ENCODE measurements around the gene PPFIA4.
A peak's percentile ranks its signal among the peaks of the same experiment; 100 is the strongest.

PPFIA4 gene

DNA sequence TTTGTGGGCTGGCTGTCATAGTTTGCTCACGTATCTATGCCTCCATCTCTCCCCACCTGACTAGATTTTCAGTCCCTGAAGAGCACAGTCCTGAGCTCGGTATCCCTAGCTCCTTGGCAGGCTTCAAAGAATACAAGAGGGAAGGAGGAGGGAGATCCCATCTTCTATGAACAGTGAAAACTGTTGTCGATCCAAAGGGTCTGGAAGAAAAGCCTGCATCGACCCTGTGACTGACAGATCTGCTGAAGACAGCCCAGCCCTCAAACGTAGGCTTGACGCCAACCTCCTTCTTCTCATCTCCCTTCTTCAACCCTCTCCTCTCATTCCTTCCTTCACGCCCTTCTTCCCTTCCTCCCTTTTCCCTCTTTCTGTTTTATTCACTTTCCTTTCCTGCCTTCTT is 87.9 kb downstream of the PPFIA4 start:
- no peak overlapping the region for H2BK15ac ChIP-seq (ENCODE audit: low read length)
- DNase-seq (ENCODE audit: low spot score), result no peak
- no peak overlapping the region for H4K91ac ChIP-seq (ENCODE audit: low read depth, low read length, poor library complexity)
- no peak overlapping the region for H3K14ac ChIP-seq (ENCODE audit: low read length)
- no peaks in the 10 kb centered on the region for H3K79me1 ChIP-seq (ENCODE audit: low read depth, low read length)
- no peak overlapping the region for H3K4me2 ChIP-seq (ENCODE audit: insufficient read depth, low read length, poor library complexity, severe bottlenecking)
- no peak overlapping the region for H3K23ac ChIP-seq (ENCODE audit: low read depth, low read length, poor library complexity)
- H4K8ac ChIP-seq (ENCODE audit: low read depth, low read length), result no peak overlapping the region
- H3K9ac ChIP-seq (ENCODE audit: low read depth, low read length, poor library complexity), result no peak overlapping the region
- WGBS, 2 donors (ENCODE audit: extremely low coverage in 2 of 2, insufficient read length in 2 of 2, insufficient replicate concordance in 1 of 2), result 92% methylated on average over 1 of the region's 7 CpGs; no CpG with 5 or more reads in 1 of the 2 donors
- no peak overlapping the region for H3K4me3 ChIP-seq (ENCODE audit: low read length in 2 of 2)
- peaks cover 0 to 2% of the 10 kb centered on the region in 2 donors for H3K4me1 ChIP-seq (ENCODE audit: control insufficient read depth in 2 of 2, insufficient read depth in 1 of 2, low read depth in 1 of 2, low read length in 2 of 2)
- H3K4ac ChIP-seq (ENCODE audit: low read length), result no peak overlapping the region
- no peak overlapping the region for H2BK12ac ChIP-seq (ENCODE audit: low read length)
- H2BK120ac ChIP-seq (ENCODE audit: low read depth, low read length), result no peak overlapping the region
- no peak overlapping the region for H2AK5ac ChIP-seq (ENCODE audit: low read depth, low read length)
- no peak overlapping the region for H3K27ac ChIP-seq (replicated peaks; ENCODE audit: low read length)
- peaks cover 0 to 53% (median 5%) of the 10 kb centered on the region in 3 experiments for H3K27me3 ChIP-seq (ENCODE audit: control insufficient read depth in 3 of 3, insufficient read depth in 3 of 3, low read depth in 1 of 3, low read length in 3 of 3)
- H3K9me3 ChIP-seq (replicated peaks in 1 of 2; ENCODE audit: control insufficient read depth in 2 of 2, insufficient read depth in 1 of 2, low read depth in 1 of 2, low read length in 2 of 2), result no peaks in the 10 kb centered on the region
- H2BK5ac ChIP-seq (ENCODE audit: low read length), result no peak overlapping the region
- no peak overlapping the region for H3K18ac ChIP-seq (ENCODE audit: low read length)
- no peak overlapping the region for H2AFZ ChIP-seq (ENCODE audit: low read length)
- no peaks in the 10 kb centered on the region for H3K36me3 ChIP-seq (replicated peaks in 1 of 2; ENCODE audit: control insufficient read depth in 2 of 2, insufficient read depth in 2 of 2, low read length in 2 of 2)

DNA sequence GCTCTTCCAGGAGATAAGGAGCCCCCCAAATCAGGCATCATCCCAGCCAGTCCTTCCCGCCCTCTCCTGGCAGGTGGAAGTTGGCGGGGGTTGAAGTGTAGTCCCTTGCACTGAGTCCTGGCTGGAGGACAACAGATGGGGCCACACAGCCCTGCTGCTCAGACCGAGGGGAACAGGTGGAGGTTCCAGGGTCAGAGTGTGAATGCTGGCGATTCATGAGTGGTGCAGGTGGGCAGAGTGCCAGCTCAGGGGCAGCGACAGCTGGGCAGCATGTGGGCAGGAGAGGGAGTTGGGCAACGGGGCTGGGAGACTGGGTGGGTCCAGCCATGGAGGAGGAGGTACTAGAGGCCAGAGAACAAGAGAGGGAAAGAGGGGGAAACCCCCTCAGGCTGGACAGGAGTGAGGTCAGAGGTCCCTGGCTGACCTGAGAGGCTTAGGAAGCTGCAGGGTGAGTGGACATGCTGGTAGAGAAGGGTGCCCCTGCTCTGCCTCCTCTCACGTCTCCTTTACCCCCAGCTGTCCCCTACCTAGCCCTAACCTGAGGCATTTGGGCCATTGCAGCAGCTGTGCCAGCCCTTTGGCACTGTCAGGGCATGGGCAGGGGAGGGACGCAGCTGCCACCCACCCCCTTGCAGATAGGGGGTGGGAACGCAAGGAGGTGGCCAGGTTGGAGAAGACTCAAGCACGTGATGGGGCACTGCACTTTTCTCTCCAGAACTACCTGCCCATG is 90.0 kb downstream of the PPFIA4 start:
- Histone ChIP-seq H2BK120ac (ENCODE audit: low read depth, low read length) (no peak overlapping the region), H3K9ac (ENCODE audit: low read depth, low read length, poor library complexity) (no peak overlapping the region), H3K9me3 (replicated peaks in 1 of 2; ENCODE audit: control insufficient read depth in 2 of 2, insufficient read depth in 1 of 2, low read depth in 1 of 2, low read length in 2 of 2) (no peaks in the 10 kb centered on the region), H2BK12ac (ENCODE audit: low read length) (no peak overlapping the region), H2BK15ac (ENCODE audit: low read length) (peak overlapping the region; percentile 42), H2AFZ (ENCODE audit: low read length) (no peak overlapping the region), H3K79me1 (ENCODE audit: low read depth, low read length) (no peaks in the 10 kb centered on the region), H2BK5ac (ENCODE audit: low read length) (no peak overlapping the region), H3K14ac (ENCODE audit: low read length) (peak overlapping the region; percentile 25), H2AK5ac (ENCODE audit: low read depth, low read length) (no peak overlapping the region), H3K27ac (replicated peaks; ENCODE audit: low read length) (no peak overlapping the region), H3K36me3 (replicated peaks in 1 of 2; ENCODE audit: control insufficient read depth in 2 of 2, insufficient read depth in 2 of 2, low read length in 2 of 2) (no peaks in the 10 kb centered on the region), H3K4me3 (ENCODE audit: low read length in 2 of 2) (peak overlapping the region in 1 of 2 donors; percentile 52), H3K18ac (ENCODE audit: low read length) (peak overlapping the region; percentile 15), H4K91ac (ENCODE audit: low read depth, low read length, poor library complexity) (no peak overlapping the region), H3K4me2 (ENCODE audit: insufficient read depth, low read length, poor library complexity, severe bottlenecking) (no peak overlapping the region), H3K4ac (ENCODE audit: low read length) (no peak overlapping the region), H3K23ac (ENCODE audit: low read depth, low read length, poor library complexity) (no peak overlapping the region), H4K8ac (ENCODE audit: low read depth, low read length) (no peak overlapping the region), H3K4me1 (ENCODE audit: control insufficient read depth in 2 of 2, insufficient read depth in 1 of 2, low read depth in 1 of 2, low read length in 2 of 2) (peaks cover 0 to 2% of the 10 kb centered on the region in 2 donors), H3K27me3 (ENCODE audit: control insufficient read depth in 3 of 3, insufficient read depth in 3 of 3, low read depth in 1 of 3, low read length in 3 of 3) (peaks cover 0 to 45% (median 5%) of the 10 kb centered on the region in 3 experiments)
- no CpG with 5 or more reads among the region's 10 CpGs for WGBS, 2 donors (ENCODE audit: extremely low coverage in 2 of 2, insufficient read length in 2 of 2, insufficient replicate concordance in 1 of 2)
- no peak for DNase-seq (ENCODE audit: low spot score)

DNA sequence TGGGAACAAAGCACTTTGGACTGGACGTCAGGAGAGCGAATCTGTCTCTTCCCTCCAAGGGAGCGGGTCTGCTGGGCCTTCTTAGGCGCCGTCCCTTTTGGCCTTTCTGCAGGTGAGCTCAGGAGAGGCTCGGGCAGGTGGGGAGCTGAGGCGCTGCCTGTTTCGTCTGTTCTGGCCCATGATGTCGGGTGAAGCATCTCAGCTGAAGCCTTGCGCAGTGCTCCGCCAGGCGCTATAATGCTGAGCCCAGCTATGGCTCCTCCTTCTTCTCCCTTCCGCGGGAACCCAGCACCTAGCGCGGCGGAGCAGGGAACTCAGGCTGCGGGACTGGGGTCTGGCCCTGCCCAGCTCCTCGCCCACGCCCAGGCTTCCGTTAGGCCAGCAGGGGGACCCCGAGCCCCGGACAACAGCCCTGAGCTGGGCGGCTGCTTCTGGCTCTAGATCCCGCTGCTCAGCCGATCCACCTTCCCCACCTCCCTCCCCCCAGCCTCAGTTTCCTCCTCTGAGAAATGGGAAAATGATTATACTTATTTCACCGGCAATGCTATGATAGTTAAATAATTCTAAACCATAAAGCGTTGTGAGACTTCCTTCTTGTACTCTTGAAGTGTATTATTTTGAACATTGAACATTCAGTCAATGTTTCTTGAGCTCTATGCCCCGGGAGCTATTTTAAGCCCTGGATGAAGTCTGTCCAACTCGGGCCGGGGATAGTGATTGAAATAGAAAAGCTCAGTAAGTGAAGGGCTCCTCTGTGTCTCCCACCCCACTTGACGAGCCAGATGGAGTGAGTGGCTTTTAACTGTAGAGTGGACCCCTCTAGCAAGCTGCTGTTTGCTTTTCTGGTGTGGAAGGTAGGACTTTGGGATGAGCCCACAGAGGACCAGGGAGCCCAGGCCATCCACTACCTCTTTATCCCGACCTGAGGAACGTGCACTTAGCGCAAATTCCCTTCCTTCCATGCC is 91.6 kb downstream of the PPFIA4 start:
- Histone ChIP-seq H2BK12ac (ENCODE audit: low read length) (peak overlapping the region; percentile 52), H3K27me3 (ENCODE audit: control insufficient read depth in 3 of 3, insufficient read depth in 3 of 3, low read depth in 1 of 3, low read length in 3 of 3) (peaks cover 0 to 48% (median 5%) of the 10 kb centered on the region in 3 experiments), H3K14ac (ENCODE audit: low read length) (no peak overlapping the region), H4K8ac (ENCODE audit: low read depth, low read length) (no peak overlapping the region), H4K91ac (ENCODE audit: low read depth, low read length, poor library complexity) (no peak overlapping the region), H3K9me3 (replicated peaks in 1 of 2; ENCODE audit: control insufficient read depth in 2 of 2, insufficient read depth in 1 of 2, low read depth in 1 of 2, low read length in 2 of 2) (no peaks in the 10 kb centered on the region), H2BK5ac (ENCODE audit: low read length) (no peak overlapping the region), H3K36me3 (replicated peaks in 1 of 2; ENCODE audit: control insufficient read depth in 2 of 2, insufficient read depth in 2 of 2, low read length in 2 of 2) (no peaks in the 10 kb centered on the region), H3K27ac (replicated peaks; ENCODE audit: low read length) (no peak overlapping the region), H2BK15ac (ENCODE audit: low read length) (peak overlapping the region; percentile 33), H3K4me1 (ENCODE audit: control insufficient read depth in 2 of 2, insufficient read depth in 1 of 2, low read depth in 1 of 2, low read length in 2 of 2) (peaks cover 0 to 2% of the 10 kb centered on the region in 2 donors), H2BK120ac (ENCODE audit: low read depth, low read length) (no peak overlapping the region), H3K79me1 (ENCODE audit: low read depth, low read length) (no peaks in the 10 kb centered on the region), H2AFZ (ENCODE audit: low read length) (peak overlapping the region; percentile 53), H3K4me3 (ENCODE audit: low read length in 2 of 2) (no peak overlapping the region), H3K18ac (ENCODE audit: low read length) (peak overlapping the region; percentile 83), H3K4ac (ENCODE audit: low read length) (no peak overlapping the region), H2AK5ac (ENCODE audit: low read depth, low read length) (no peak overlapping the region), H3K9ac (ENCODE audit: low read depth, low read length, poor library complexity) (no peak overlapping the region), H3K4me2 (ENCODE audit: insufficient read depth, low read length, poor library complexity, severe bottlenecking) (no peak overlapping the region), H3K23ac (ENCODE audit: low read depth, low read length, poor library complexity) (peak overlapping the region; percentile 2)
- DNase-seq (ENCODE audit: low spot score), result peak; percentile 65
- no CpG with 5 or more reads among the region's 35 CpGs for WGBS, 2 donors (ENCODE audit: extremely low coverage in 2 of 2, insufficient read length in 2 of 2, insufficient replicate concordance in 1 of 2)

Measured in neuronal stem cell (in vitro differentiated cells).